ENCODE results near the gene UBE2F.

Gene UBE2F

GRCh38 chr2:238007924-238008323 is 41.1 kb downstream of the UBE2F start:
- TF ChIP-seq ZNF274 (IDR thresholded peaks at IDR 0.05; ENCODE audit: low read depth, low read length), result no peak
- H3K4me3 ChIP-seq (ENCODE audit: low read length), result no peak overlapping the region

- no peak overlapping the region for H3K4me3 ChIP-seq (ENCODE audit: low read length)
Observed at GRCh38 chr2:238009563-238009962, 42.7 kb downstream of the UBE2F start.

GRCh38 chr2:238010572-238010971 is 43.8 kb downstream of the UBE2F start:
- H3K4me3 ChIP-seq (ENCODE audit: low read length), result no peak overlapping the region
- no peak for TF ChIP-seq ZNF274 (IDR thresholded peaks at IDR 0.05; ENCODE audit: low read depth, low read length)

More at GRCh38 chr2:238009563-238009962, 42.7 kb downstream of the UBE2F start:
- TF ChIP-seq ZNF274 (IDR thresholded peaks at IDR 0.05; ENCODE audit: low read depth, low read length), result no peak

GRCh38 chr2:238013806-238014205 is 47.0 kb downstream of the UBE2F start:
- no peak for TF ChIP-seq ZNF274 (IDR thresholded peaks at IDR 0.05; ENCODE audit: low read depth, low read length)

GRCh38 chr2:238015705-238016104 is 48.9 kb downstream of the UBE2F start:
- no peak for TF ChIP-seq ZNF274 (IDR thresholded peaks at IDR 0.05; ENCODE audit: low read depth, low read length)
- no peak overlapping the region for H3K4me3 ChIP-seq (ENCODE audit: low read length)

More at GRCh38 chr2:238013806-238014205, 47.0 kb downstream of the UBE2F start:
- no peak overlapping the region for H3K4me3 ChIP-seq (ENCODE audit: low read length)

- H3K4me3 ChIP-seq (ENCODE audit: low read length), result no peak overlapping the region
- TF ChIP-seq ZNF274 (IDR thresholded peaks at IDR 0.05; ENCODE audit: low read depth, low read length), result no peak
Observed at GRCh38 chr2:238016526-238016925, 49.7 kb downstream of the UBE2F start.

- no peak for TF ChIP-seq ZNF274 (IDR thresholded peaks at IDR 0.05; ENCODE audit: low read depth, low read length)
Observed at GRCh38 chr2:238019962-238020361, 53.1 kb downstream of the UBE2F start.

GRCh38 chr2:238020816-238021215 is 54.0 kb downstream of the UBE2F start:
- H3K4me3 ChIP-seq (ENCODE audit: low read length), result no peak overlapping the region
- no peak for TF ChIP-seq ZNF274 (IDR thresholded peaks at IDR 0.05; ENCODE audit: low read depth, low read length)

More at GRCh38 chr2:238019962-238020361, 53.1 kb downstream of the UBE2F start:
- H3K4me3 ChIP-seq (ENCODE audit: low read length), result no peak overlapping the region

- H3K4me3 ChIP-seq (ENCODE audit: low read length), result no peak overlapping the region
- no peak for TF ChIP-seq ZNF274 (IDR thresholded peaks at IDR 0.05; ENCODE audit: low read depth, low read length)
Observed at GRCh38 chr2:238021327-238021726, 54.5 kb downstream of the UBE2F start.

- no peak overlapping the region for H3K4me3 ChIP-seq (ENCODE audit: low read length)
- no peak for TF ChIP-seq ZNF274 (IDR thresholded peaks at IDR 0.05; ENCODE audit: low read depth, low read length)
Observed at GRCh38 chr2:238022594-238023157, 55.9 kb downstream of the UBE2F start.

- TF ChIP-seq ZNF274 (IDR thresholded peaks at IDR 0.05; ENCODE audit: low read depth, low read length), result no peak
- H3K4me3 ChIP-seq (ENCODE audit: low read length), result no peak overlapping the region
Observed at GRCh38 chr2:238023608-238024007, 56.8 kb downstream of the UBE2F start.

- no peak for TF ChIP-seq ZNF274 (IDR thresholded peaks at IDR 0.05; ENCODE audit: low read depth, low read length)
- H3K4me3 ChIP-seq (ENCODE audit: low read length), result no peak overlapping the region
Observed at GRCh38 chr2:238024986-238025385, 58.2 kb downstream of the UBE2F start.

GRCh38 chr2:238025741-238026360 is 59.0 kb downstream of the UBE2F start:
- no peak for TF ChIP-seq ZNF274 (IDR thresholded peaks at IDR 0.05; ENCODE audit: low read depth, low read length)
- no peak overlapping the region for H3K4me3 ChIP-seq (ENCODE audit: low read length)

GRCh38 chr2:238027058-238027457 is 60.2 kb downstream of the UBE2F start:
- H3K4me3 ChIP-seq (ENCODE audit: low read length), result no peak overlapping the region
- TF ChIP-seq ZNF274 (IDR thresholded peaks at IDR 0.05; ENCODE audit: low read depth, low read length), result no peak

- TF ChIP-seq ZNF274 (IDR thresholded peaks at IDR 0.05; ENCODE audit: low read depth, low read length), result no peak
- no peak overlapping the region for H3K4me3 ChIP-seq (ENCODE audit: low read length)
Observed at GRCh38 chr2:238027591-238028415, 61.0 kb downstream of the UBE2F start.

All from GM08714 (cell line).